Hepatocyte (in vitro differentiated cells): ENCODE results near the gene APOBEC2. TPM values are rescaled to one million over a fixed set of nuclear protein-coding genes. Genes with fewer than 3 reads are reported as not detected.

Experiments used
- DNase-seq: peaks from one replicate; pipeline ENCODE4 v3.0.0-alpha.2; 2016; ENCODE audit warnings: low spot score
- H2AFZ ChIP-seq: fragments of 200-600 bp; sonication (generic); 2 replicates; pipeline ENCODE4 v1.6.0; 2016; ENCODE audit warnings: antibody characterized with exemption, mild to moderate bottlenecking
- H3K27ac ChIP-seq: fragments of 200-600 bp; sonication (generic); 2 replicates; pipeline ENCODE4 v1.5.1; 2016; ENCODE audit warnings: mild to moderate bottlenecking
- H3K27me3 ChIP-seq: fragments of 200-600 bp; sonication (generic); 2 replicates; pipeline ENCODE4 v1.6.1; 2016
- H3K36me3 ChIP-seq: fragments of 200-600 bp; sonication (generic); replicated peaks from 2 replicates; pipeline ENCODE4 v1.5.1; 2016; ENCODE audit warnings: low read depth; ENCODE audit not compliant: insufficient read depth
- H3K4me1 ChIP-seq: fragments of 200-600 bp; sonication (generic); 2 replicates; pipeline ENCODE4 v1.5.1; 2016; ENCODE audit warnings: mild to moderate bottlenecking, moderate library complexity; ENCODE audit not compliant: insufficient read depth
- H3K4me2 ChIP-seq: fragments of 200-600 bp; sonication (generic); 2 replicates; pipeline ENCODE4 v1.6.0; 2016
- H3K4me3 ChIP-seq: fragments of 200-600 bp; sonication (generic); 2 replicates; pipeline ENCODE4 v1.5.1; 2016; ENCODE audit warnings: mild to moderate bottlenecking
- H3K79me2 ChIP-seq: fragments of 200-600 bp; sonication (generic); 2 replicates; pipeline ENCODE4 v1.6.0; 2017; ENCODE audit warnings: mild to moderate bottlenecking
- H3K9me2 ChIP-seq: fragments of 200-600 bp; sonication (generic); replicated peaks from 2 replicates; pipeline ENCODE4 v1.6.0; 2017; ENCODE audit warnings: mild to moderate bottlenecking; ENCODE audit not compliant: insufficient read depth
- H3K9me3 ChIP-seq: fragments of 200-600 bp; sonication (generic); 2 replicates; pipeline ENCODE4 v1.5.1; 2016; ENCODE audit warnings: low read depth, mild to moderate bottlenecking
- H4K20me1 ChIP-seq: fragments of 200-600 bp; sonication (generic); 2 replicates; pipeline ENCODE4 v1.6.0; 2016; ENCODE audit warnings: mild to moderate bottlenecking; ENCODE audit not compliant: insufficient read depth, poor library complexity, severe bottlenecking
- CTCF ChIP-seq: fragments of 200-600 bp; sonication (generic); IDR thresholded peaks from 2 replicates; pipeline ENCODE4 v1.5.1; 2016; ENCODE audit warnings: antibody characterized with exemption, mild to moderate bottlenecking; ENCODE audit not compliant: poor library complexity
- EZH2 ChIP-seq: fragments of 200-600 bp; sonication (generic); IDR thresholded peaks from 2 replicates; pipeline ENCODE4 v1.6.1; 2016; ENCODE audit warnings: antibody characterized with exemption, mild to moderate bottlenecking, borderline replicate concordance
- EZH2phosphoT487 ChIP-seq: fragments of 200-600 bp; sonication (generic); IDR thresholded peaks from one replicate; pipeline ENCODE4 v1.6.1; 2018; ENCODE audit warnings: antibody characterized with exemption, mild to moderate bottlenecking, low read depth, moderate library complexity; ENCODE audit not compliant: unreplicated experiment, severe bottlenecking
- WGBS: methylation state at CpG from one replicate; pipeline ENCODE4 v1.1.6; 2016; ENCODE audit warnings: low lambda C conversion rate; ENCODE audit errors: missing lambda C conversion rate; 5-methylcytosine and 5-hydroxymethylcytosine counted together
- polyA plus RNA-seq: library from polyadenylated mRNA; unstranded; fragments of >200 nt; fragmentation: Nextera tagmentation; extraction: Ambion mirVana; gene quantifications from 2 replicates; pipeline ENCODE4 v1.2.1, GENCODE V29; 2016
- total RNA-seq: library from RNA; depleted of rRNA; stranded (reverse); fragments of >200 nt; gene quantifications from 2 replicates; pipeline ENCODE4 v1.2.3, GENCODE V29; 2014

Gene APOBEC2
- total and polyA plus RNA-seq, 2 experiments from 2014 or later: 2.8 to 2.9 TPM

DNA sequence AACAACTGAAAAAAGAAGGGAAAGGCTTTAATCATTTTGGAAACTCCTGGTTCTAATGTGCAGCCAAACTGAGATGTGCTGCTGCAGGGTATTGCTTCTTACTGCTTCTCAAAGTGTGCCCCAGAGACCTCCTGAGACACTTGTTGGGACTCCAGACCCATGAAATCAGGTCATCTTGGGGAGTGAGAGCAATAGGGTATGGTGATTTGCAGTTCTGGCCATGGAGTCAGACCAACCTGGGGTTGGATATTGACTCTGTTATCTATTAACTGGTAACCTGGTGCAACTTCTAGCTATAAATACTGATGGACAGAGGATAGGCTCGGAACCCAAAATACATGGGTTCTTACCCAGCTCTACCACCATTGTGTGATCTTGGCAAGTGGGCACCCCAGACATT, 6.9 kb upstream of the APOBEC2 start:
- no peak for DNase-seq
- Histone ChIP-seq H3K27me3 (no peaks in the 10 kb centered on the region), H3K9me2 (no peaks in the 10 kb centered on the region), H3K36me3 (no peaks in the 10 kb centered on the region), H3K79me2 (no peaks in the 10 kb centered on the region), H3K9me3 (no peaks in the 10 kb centered on the region), H3K4me1 (peaks cover 64% of the 10 kb centered on the region), H3K27ac (peak overlapping the region; percentile 62), H3K4me2 (peak overlapping the region; percentile 33), H3K4me3 (no peak overlapping the region), H4K20me1 (no peaks in the 10 kb centered on the region), H2AFZ (no peak overlapping the region)
- WGBS: 71% methylated on average over 1 of the region's 1 CpG
- TF ChIP-seq EZH2: no peak
- TF ChIP-seq CTCF: no peak
- TF ChIP-seq EZH2phosphoT487: no peak

DNA sequence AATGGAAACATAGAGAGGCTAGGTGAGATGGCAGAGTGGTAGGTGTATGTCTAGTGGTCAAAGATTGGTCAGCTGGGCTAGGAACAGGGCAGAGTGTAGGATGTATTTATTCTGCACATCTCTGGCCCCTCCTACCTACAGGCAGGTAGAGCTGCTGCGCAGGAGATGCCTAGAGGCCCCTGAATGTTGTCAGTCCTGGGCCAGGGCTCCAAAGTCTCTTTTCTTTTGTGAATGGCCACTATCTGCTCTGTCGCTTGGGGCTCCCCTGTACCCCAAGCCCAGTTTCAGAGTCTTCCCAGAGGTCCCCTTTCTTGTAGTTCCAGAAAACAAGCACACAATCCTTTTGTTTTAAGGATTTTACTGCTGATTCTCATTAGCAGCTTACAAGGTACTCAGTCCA, 5.7 kb upstream of the APOBEC2 start:
- Histone ChIP-seq H3K27me3 (no peaks in the 10 kb centered on the region), H3K36me3 (no peaks in the 10 kb centered on the region), H4K20me1 (no peaks in the 10 kb centered on the region), H2AFZ (no peak overlapping the region), H3K9me3 (no peaks in the 10 kb centered on the region), H3K4me1 (peaks cover 63% of the 10 kb centered on the region), H3K27ac (peak overlapping the region; percentile 62), H3K4me3 (no peak overlapping the region), H3K79me2 (no peaks in the 10 kb centered on the region), H3K9me2 (no peaks in the 10 kb centered on the region), H3K4me2 (no peak overlapping the region)
- no peak for DNase-seq
- TF ChIP-seq EZH2 (no peak), EZH2phosphoT487 (no peak), CTCF (no peak)
- WGBS: 69% methylated on average over 2 of the region's 2 CpGs

DNA sequence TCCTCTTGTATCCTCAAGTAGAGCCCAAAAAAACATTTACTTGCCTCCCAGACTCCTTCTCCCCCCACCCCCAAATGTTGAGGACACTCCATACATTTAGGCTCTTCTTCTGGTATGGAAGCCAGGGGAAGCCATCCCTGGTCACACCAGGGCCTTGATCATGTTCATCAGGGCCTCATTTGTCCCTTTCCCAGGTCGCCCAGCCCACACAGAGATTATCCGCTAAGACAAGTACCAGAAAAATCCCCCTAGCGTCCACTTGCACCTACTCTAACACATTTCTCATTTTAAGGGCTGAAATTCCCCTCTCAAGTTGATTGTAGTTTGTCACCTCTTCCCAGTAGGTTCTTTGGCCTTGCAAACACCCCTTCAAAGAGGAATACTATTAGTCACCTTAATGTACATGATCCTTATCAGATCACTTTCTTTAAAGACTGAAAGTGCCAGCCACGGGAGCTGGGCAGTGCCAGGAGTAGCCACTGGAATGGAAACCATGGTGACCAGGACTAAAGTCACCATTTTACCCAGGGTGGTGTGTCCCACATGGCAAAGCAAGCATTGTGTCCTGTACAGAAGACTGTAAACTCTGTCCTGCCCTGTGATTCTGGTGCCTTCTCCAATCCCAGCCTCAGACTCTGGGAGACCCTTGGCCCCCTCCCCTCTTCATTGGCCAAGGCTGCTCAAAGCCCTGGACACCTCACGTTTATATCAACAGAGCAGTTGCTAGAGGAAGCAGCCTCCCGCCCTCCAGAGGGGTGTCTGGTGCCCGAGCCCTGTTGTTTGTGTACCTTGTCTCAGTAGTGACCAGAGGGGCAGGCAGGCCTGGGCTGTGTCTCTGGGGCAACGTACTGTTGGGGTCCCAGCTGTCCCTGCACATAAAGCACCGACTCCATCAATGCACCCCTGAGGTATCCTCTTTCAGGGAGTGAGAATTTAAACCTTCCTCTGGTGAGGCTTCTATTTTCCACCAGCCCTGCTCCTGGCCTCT, 5.0 kb upstream of the APOBEC2 start:
- H3K9me3 ChIP-seq: no peaks in the 10 kb centered on the region
- H3K79me2 ChIP-seq: no peaks in the 10 kb centered on the region
- no peak overlapping the region for H2AFZ ChIP-seq
- H4K20me1 ChIP-seq: no peaks in the 10 kb centered on the region
- H3K9me2 ChIP-seq: no peaks in the 10 kb centered on the region
- WGBS: 69% methylated on average over 9 of the region's 9 CpGs
- H3K27me3 ChIP-seq: no peaks in the 10 kb centered on the region
- no peaks in the 10 kb centered on the region for H3K36me3 ChIP-seq
- TF ChIP-seq EZH2 (no peak), EZH2phosphoT487 (no peak), CTCF (no peak)
- no peak for DNase-seq
- no peak overlapping the region for H3K4me3 ChIP-seq
- H3K4me1 ChIP-seq: peaks cover 64% of the 10 kb centered on the region
- no peak overlapping the region for H3K4me2 ChIP-seq
- H3K27ac ChIP-seq: peak overlapping the region; percentile 72
